CD8-positive, alpha-beta memory T cell (primary cell): ENCODE data around the gene ORC5. TPM values are rescaled to one million over a fixed set of nuclear protein-coding genes. Genes with fewer than 3 reads are reported as not detected.

Source experiments
- CTCF ChIA-PET: fragments of 350-600 bp; sonication (Branson Sonifier 250); formaldehyde crosslinking; loops from one replicate; lab custom pipeline; 2021; ENCODE audit warnings: antibody characterized with exemption; lab: Charles Lee
- POLR2A ChIA-PET: fragments of 350-600 bp; sonication (Branson Sonifier 250); formaldehyde crosslinking; loops from one replicate; lab custom pipeline; 2021; ENCODE audit warnings: antibody characterized with exemption; lab: Charles Lee
- DNase-seq, 5 donors: peaks; one replicate each; pipeline versions ENCODE4 v3.0.0 to v3.0.0-alpha.2; 2020 to 2022; ENCODE audit warnings: mixed read lengths in 1 of 5
- H3K27ac ChIP-seq: one replicate; pipeline ENCODE4 v1.7.0; 2013; ENCODE audit warnings: low read depth, mild to moderate bottlenecking, low read length, moderate library complexity
- H3K27me3 ChIP-seq: 2 replicates; pipeline ENCODE4 v1.7.0; 2013; ENCODE audit warnings: low read length, mild to moderate bottlenecking; ENCODE audit not compliant: insufficient read depth, poor library complexity, severe bottlenecking
- H3K36me3 ChIP-seq: 2 replicates; pipeline ENCODE4 v1.7.0; 2013; ENCODE audit warnings: mild to moderate bottlenecking, low read length, moderate library complexity; ENCODE audit not compliant: insufficient read depth
- H3K4me1 ChIP-seq: 2 replicates; pipeline ENCODE4 v1.7.0; 2013; ENCODE audit warnings: mild to moderate bottlenecking, low read length, moderate library complexity; ENCODE audit not compliant: insufficient read depth
- H3K4me3 ChIP-seq: 2 replicates; pipeline ENCODE4 v1.7.0; 2013; ENCODE audit warnings: mild to moderate bottlenecking, low read length
- H3K9me3 ChIP-seq: 2 replicates; pipeline ENCODE4 v1.7.0; 2013; ENCODE audit warnings: mild to moderate bottlenecking, low read length
- H3K27ac Mint-ChIP-seq, 8 donors: one replicate each; pipeline ENCODE4 v1.8.0; 2020 to 2021; ENCODE audit warnings: mixed read lengths in 8 of 8, mild to moderate bottlenecking in 6 of 8, inconsistent platforms in 3 of 8, moderate library complexity in 3 of 8
- H3K27me3 Mint-ChIP-seq, 2 donors: one replicate each; pipeline ENCODE4 v1.8.0; 2020 to 2021; ENCODE audit warnings: mixed read lengths in 2 of 2, mild to moderate bottlenecking in 1 of 2, moderate library complexity in 1 of 2
- H3K36me3 Mint-ChIP-seq, 3 donors: one replicate each; pipeline ENCODE4 v1.8.0; 2020 to 2021; ENCODE audit warnings: mixed read lengths in 3 of 3, inconsistent platforms in 1 of 3, mild to moderate bottlenecking in 1 of 3
- H3K4me1 Mint-ChIP-seq, 3 donors: one replicate each; pipeline ENCODE4 v1.8.0; 2020 to 2021; ENCODE audit warnings: mixed read lengths in 3 of 3, inconsistent platforms in 1 of 3, mild to moderate bottlenecking in 1 of 3
- H3K4me3 Mint-ChIP-seq, 7 donors: one replicate each; pipeline ENCODE4 v1.8.0; 2020 to 2021; ENCODE audit warnings: mixed read lengths in 7 of 7, mild to moderate bottlenecking in 6 of 7, moderate library complexity in 4 of 7, inconsistent platforms in 2 of 7
- H3K9me3 Mint-ChIP-seq, 5 donors: one replicate each; pipeline ENCODE4 v1.8.0; 2020 to 2022; ENCODE audit warnings: mixed read lengths in 5 of 5, mild to moderate bottlenecking in 3 of 5, moderate library complexity in 2 of 5, inconsistent platforms in 1 of 5
- polyA plus RNA-seq: library from polyadenylated mRNA; unstranded; fragments of 300-500 nt; fragmentation: Illumina TruSeq; gene quantifications from one replicate; pipeline ENCODE4 v1.2.3, GENCODE V29; 2021
- total RNA-seq, 2 experiments: library from RNA; stranded (reverse); gene quantifications; one replicate each; pipeline ENCODE4 v1.2.3, GENCODE V29; 2021

Gene ORC5
- total and polyA plus RNA-seq, 3 experiments from 2014 or later, result 21.2 to 37.3 (median 32.4) TPM

DNA sequence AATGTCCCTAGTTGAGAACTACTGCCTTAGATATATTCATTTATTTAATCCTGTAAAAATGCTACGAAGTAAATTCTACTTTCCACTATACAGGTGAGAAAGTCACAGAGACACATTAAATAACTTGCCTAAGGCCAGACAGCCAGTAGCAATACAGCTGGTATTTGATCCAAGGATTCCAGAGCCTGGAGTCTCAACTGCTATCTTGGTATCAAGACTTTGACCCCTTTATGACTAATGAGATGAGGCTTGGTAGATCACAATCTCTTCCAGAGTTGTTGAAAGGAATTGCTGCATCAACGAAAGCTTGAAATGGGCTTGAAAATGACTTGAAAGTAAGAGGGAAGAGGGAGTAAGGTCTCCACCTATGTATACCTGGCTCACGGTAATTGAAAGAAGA is 83.3 kb downstream of the ORC5 start:
- Histone ChIP-seq H3K36me3 (peaks cover 5% of the 10 kb centered on the region), H3K27me3 (no peaks in the 10 kb centered on the region), H3K27ac (no peak overlapping the region), H3K9me3 (no peaks in the 10 kb centered on the region), H3K4me3 (no peak overlapping the region), H3K4me1 (no peaks in the 10 kb centered on the region)
- Mint-ChIP-seq H3K9me3 (peaks cover 0 to 10% (median 8%) of the 10 kb centered on the region in 5 donors), H3K27ac (no peak overlapping the region), H3K4me3 (no peak overlapping the region), H3K36me3 (peaks cover 21 to 39% (median 35%) of the 10 kb centered on the region in 3 donors), H3K4me1 (no peaks in the 10 kb centered on the region), H3K27me3 (no peaks in the 10 kb centered on the region)
- ChIA-PET POLR2A (no interaction called here), CTCF (no interaction called here)
- no peak for DNase-seq

DNA sequence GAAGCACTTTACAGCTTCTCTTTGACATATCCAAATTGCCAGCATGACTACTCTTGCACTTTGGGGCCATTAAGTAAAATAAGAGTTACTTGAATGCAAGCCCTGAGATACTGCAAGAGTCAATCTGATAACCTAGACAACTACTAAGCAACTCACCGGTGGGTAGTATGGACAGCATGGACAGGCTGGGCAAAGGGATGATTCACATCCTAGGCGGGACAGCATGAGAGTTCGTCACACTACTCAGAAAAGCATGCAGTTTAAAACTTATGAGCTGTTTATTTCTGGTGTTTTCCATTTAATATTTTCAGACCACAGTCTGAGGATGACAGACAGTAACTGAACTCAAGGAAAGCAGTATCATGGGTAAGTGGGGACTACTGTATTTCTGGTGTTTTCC is 84.0 kb downstream of the ORC5 start:
- CTCF ChIA-PET, result no interaction called here
- Histone ChIP-seq H3K4me3 (no peak overlapping the region), H3K36me3 (peaks cover 5% of the 10 kb centered on the region), H3K27ac (no peak overlapping the region), H3K9me3 (no peaks in the 10 kb centered on the region), H3K4me1 (no peaks in the 10 kb centered on the region), H3K27me3 (no peaks in the 10 kb centered on the region)
- H3K4me3 Mint-ChIP-seq, result no peak overlapping the region
- no peak overlapping the region for H3K27ac Mint-ChIP-seq
- no peaks in the 10 kb centered on the region for H3K27me3 Mint-ChIP-seq
- peaks cover 18 to 34% (median 29%) of the 10 kb centered on the region in 3 donors for H3K36me3 Mint-ChIP-seq
- H3K4me1 Mint-ChIP-seq, result no peaks in the 10 kb centered on the region
- POLR2A ChIA-PET, result no interaction called here
- DNase-seq, result no peak
- peaks cover 0 to 10% (median 8%) of the 10 kb centered on the region in 5 donors for H3K9me3 Mint-ChIP-seq

DNA sequence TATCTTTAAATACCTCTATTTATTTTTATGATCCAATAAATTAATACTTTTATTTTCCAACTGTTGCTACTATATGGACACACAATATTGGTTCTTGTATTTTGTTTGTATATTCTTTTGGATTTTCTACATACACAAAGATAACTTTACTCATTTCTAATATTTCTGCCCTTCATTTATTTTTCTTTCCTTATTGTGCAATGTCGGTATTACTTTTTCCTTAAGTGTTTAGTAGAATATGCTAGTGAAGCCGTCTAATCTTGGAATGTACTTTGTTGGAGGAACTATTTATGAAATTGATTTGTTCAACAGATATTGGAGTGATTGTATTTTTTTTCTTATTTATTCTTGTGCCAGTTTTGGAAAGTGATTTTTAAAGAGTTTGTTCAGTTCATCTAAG is 94.0 kb downstream of the ORC5 start:
- H3K4me1 ChIP-seq, result no peaks in the 10 kb centered on the region
- Mint-ChIP-seq H3K4me1 (no peaks in the 10 kb centered on the region), H3K27ac (no peak overlapping the region), H3K27me3 (peaks cover 0 to 1% of the 10 kb centered on the region in 2 donors), H3K36me3 (no peaks in the 10 kb centered on the region), H3K9me3 (no peaks in the 10 kb centered on the region), H3K4me3 (no peak overlapping the region)
- no peaks in the 10 kb centered on the region for H3K27me3 ChIP-seq
- H3K36me3 ChIP-seq, result no peaks in the 10 kb centered on the region
- no peak overlapping the region for H3K4me3 ChIP-seq
- no peaks in the 10 kb centered on the region for H3K9me3 ChIP-seq
- ChIA-PET CTCF (no interaction called here), POLR2A (no interaction called here)
- no peak overlapping the region for H3K27ac ChIP-seq
- DNase-seq, result no peak

DNA sequence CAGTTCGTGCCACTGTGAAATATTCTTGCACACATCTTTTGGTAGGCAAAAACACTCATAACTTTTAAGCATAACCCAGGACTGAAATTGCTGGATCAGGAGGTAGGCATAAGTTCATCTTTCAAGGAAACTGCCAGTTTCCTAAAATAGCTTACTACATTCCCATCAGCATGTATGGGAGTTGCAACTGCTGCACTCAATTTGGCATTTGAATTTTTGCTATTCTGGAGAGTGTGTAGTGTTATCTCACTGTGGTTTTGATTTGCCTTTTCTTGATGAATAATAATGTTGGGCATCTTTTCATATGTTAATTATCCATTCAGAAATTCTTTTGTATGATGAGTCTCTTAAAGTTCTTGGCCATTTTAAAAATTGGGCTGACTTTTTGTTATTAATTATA is 95.2 kb downstream of the ORC5 start:
- no peaks in the 10 kb centered on the region for H3K4me1 Mint-ChIP-seq
- no peaks in the 10 kb centered on the region for H3K9me3 ChIP-seq
- DNase-seq, result no peak
- no peak overlapping the region for H3K4me3 ChIP-seq
- no peaks in the 10 kb centered on the region for H3K36me3 Mint-ChIP-seq
- H3K27me3 ChIP-seq, result no peaks in the 10 kb centered on the region
- no peak overlapping the region for H3K27ac ChIP-seq
- ChIA-PET POLR2A (no interaction called here), CTCF (interaction anchor here (0.9 kb wide), 1 partner anchor 10 kb away, joined by 3 read pairs; no protein-coding TSS in a partner anchor)
- H3K27ac Mint-ChIP-seq, result no peak overlapping the region
- no peaks in the 10 kb centered on the region for H3K9me3 Mint-ChIP-seq
- no peak overlapping the region for H3K4me3 Mint-ChIP-seq
- H3K4me1 ChIP-seq, result no peaks in the 10 kb centered on the region
- H3K27me3 Mint-ChIP-seq, result peaks cover 0 to 1% of the 10 kb centered on the region in 2 donors
- no peaks in the 10 kb centered on the region for H3K36me3 ChIP-seq

DNA sequence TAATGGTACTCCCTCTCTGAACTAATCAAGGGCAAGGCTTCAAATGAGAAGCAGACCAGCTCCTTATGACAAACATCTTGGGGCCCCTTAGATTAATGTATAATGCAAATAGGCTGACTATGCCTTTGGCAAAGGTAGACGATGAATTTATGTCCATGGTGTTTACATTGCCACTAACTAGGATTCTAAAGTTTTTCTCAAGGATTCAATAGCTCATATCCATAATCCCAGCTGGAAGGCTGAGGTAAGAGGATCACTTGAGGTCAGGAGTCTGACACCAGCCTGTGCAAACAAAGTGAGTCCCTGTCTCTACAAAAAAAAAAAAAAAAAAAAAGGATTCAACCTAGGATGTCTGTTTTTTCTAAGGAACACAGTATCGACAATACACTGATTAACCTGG is 96.5 kb downstream of the ORC5 start:
- Histone ChIP-seq H3K9me3 (no peaks in the 10 kb centered on the region), H3K36me3 (no peaks in the 10 kb centered on the region), H3K4me1 (no peaks in the 10 kb centered on the region), H3K27me3 (no peaks in the 10 kb centered on the region), H3K27ac (no peak overlapping the region), H3K4me3 (no peak overlapping the region)
- Mint-ChIP-seq H3K36me3 (no peaks in the 10 kb centered on the region), H3K27ac (no peak overlapping the region), H3K4me3 (no peak overlapping the region), H3K9me3 (no peaks in the 10 kb centered on the region), H3K27me3 (peaks cover 0 to 1% of the 10 kb centered on the region in 2 donors), H3K4me1 (no peaks in the 10 kb centered on the region)
- DNase-seq, result no peak
- CTCF ChIA-PET, result no interaction called here
- POLR2A ChIA-PET, result no interaction called here

DNA sequence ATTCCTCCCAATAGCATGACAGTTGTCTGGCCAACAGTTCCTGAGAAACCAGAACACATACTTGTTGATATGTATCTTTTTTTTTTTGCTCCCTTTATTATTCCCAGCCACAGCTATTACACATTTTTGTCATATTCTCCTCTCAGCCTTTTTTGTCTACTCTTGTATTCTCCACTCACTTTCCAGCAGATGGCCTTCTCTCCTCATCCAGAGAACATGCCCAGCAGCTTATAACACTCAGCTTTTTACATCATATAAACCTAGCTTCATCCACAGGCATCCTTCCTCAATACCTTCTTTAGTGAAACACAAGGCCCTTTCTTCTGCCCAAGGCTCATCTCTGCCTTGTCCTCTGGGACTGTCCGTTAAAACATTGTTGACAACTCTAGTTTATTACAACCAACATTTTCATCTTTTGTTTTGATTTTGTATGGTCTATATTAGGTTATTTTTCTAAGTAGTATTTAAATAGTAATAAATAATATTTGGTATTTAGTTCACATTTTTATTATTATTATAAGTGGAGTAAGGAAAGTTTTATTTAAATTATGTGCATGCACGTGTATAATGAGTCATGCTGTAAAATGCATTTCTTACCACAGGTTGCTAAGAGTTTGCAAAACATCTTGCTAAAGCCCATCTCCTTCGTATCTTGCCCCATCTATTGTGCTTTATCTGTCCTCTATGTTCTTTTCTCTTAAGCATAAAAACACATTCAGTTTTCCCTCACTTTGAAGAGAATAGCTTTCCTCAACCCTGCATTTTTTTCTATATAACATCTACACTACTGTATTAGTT is 101.5 kb downstream of the ORC5 start:
- Histone ChIP-seq H3K36me3 (no peaks in the 10 kb centered on the region), H3K27me3 (no peaks in the 10 kb centered on the region), H3K27ac (no peak overlapping the region), H3K4me1 (no peaks in the 10 kb centered on the region), H3K4me3 (no peak overlapping the region), H3K9me3 (no peaks in the 10 kb centered on the region)
- no peak overlapping the region for H3K27ac Mint-ChIP-seq
- no peak overlapping the region for H3K4me3 Mint-ChIP-seq
- ChIA-PET POLR2A (no interaction called here), CTCF (no interaction called here)
- no peaks in the 10 kb centered on the region for H3K4me1 Mint-ChIP-seq
- no peak for DNase-seq
- H3K36me3 Mint-ChIP-seq, result no peaks in the 10 kb centered on the region
- no peaks in the 10 kb centered on the region for H3K27me3 Mint-ChIP-seq
- H3K9me3 Mint-ChIP-seq, result no peaks in the 10 kb centered on the region

DNA sequence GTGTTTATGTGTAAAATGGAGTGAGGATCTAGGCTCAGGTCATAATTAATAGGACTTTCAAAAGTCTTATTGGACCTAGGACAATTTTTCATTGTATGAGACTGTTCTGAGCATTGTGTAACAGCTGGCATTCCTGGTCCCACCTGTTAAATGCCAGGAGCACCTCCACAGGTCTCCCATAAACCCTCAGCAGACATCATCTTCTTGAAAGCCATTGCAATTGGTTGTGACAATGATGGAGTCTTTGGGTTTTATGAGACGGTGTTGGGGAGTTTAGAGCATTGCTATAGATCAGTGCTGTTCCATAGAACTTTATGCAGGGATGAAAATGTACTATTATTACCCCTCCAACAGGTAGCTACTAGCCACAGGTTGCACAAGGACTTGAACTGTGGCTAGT is 108.9 kb downstream of the ORC5 start:
- ChIA-PET CTCF (no interaction called here), POLR2A (no interaction called here)
- Mint-ChIP-seq H3K4me3 (no peak overlapping the region), H3K36me3 (no peaks in the 10 kb centered on the region), H3K27ac (no peak overlapping the region), H3K27me3 (peaks cover 7% of the 10 kb centered on the region in 2 donors), H3K4me1 (no peaks in the 10 kb centered on the region), H3K9me3 (no peaks in the 10 kb centered on the region)
- Histone ChIP-seq H3K9me3 (no peaks in the 10 kb centered on the region), H3K4me1 (no peaks in the 10 kb centered on the region), H3K27ac (no peak overlapping the region), H3K36me3 (no peaks in the 10 kb centered on the region), H3K27me3 (no peaks in the 10 kb centered on the region), H3K4me3 (no peak overlapping the region)
- DNase-seq, result no peak

DNA sequence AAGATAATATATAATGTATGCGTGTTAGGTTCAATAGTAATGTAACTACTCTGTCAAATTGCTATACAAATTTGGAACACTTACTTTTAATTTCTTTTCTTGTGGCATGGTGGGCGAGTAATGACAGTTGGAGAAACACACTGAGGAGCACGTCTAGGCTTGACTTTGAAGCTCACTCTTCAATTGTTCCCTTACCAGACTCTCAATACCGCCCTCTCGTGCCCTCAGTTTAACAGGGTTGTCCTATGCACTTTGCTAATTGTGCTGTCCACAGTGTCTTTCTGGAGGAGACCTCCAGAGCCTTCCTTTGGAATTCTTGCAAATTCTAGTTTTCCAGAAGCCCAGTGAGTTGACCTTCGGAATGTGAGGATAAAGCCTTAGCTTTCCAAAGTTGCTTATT is 111.1 kb downstream of the ORC5 start:
- Histone ChIP-seq H3K27ac (no peak overlapping the region), H3K4me3 (no peak overlapping the region), H3K27me3 (no peaks in the 10 kb centered on the region), H3K9me3 (no peaks in the 10 kb centered on the region), H3K4me1 (no peaks in the 10 kb centered on the region), H3K36me3 (no peaks in the 10 kb centered on the region)
- no peak for DNase-seq
- Mint-ChIP-seq H3K4me3 (no peak overlapping the region), H3K27me3 (peaks cover 17 to 24% of the 10 kb centered on the region in 2 donors), H3K4me1 (no peaks in the 10 kb centered on the region), H3K27ac (no peak overlapping the region), H3K9me3 (no peaks in the 10 kb centered on the region), H3K36me3 (no peaks in the 10 kb centered on the region)
- POLR2A ChIA-PET, result no interaction called here
- CTCF ChIA-PET, result no interaction called here
